Duodenal mucosa (tissue), 2 donors: ENCODE data around the gene RNF5.
"Not testable (repeated sequence)": the region's sequence is repeated elsewhere in the genome, so short reads cannot be mapped to it uniquely, and the experiment has no call there.

ENCODE experiments used
- H3K27ac ChIP-seq: one replicate; pipeline ENCODE4 v1.7.0; 2013; ENCODE audit warnings: low read depth, low read length
- H3K27me3 ChIP-seq, 2 donors: one replicate each; pipeline ENCODE4 v1.7.0; 2013; ENCODE audit warnings: low read length in 2 of 2, control low read depth in 1 of 2; ENCODE audit not compliant: insufficient read depth in 2 of 2, control insufficient read depth in 1 of 2
- H3K36me3 ChIP-seq, 2 donors: one replicate each; pipeline ENCODE4 v1.7.0; 2013; ENCODE audit warnings: low read length in 2 of 2, control low read depth in 1 of 2; ENCODE audit not compliant: insufficient read depth in 2 of 2, control insufficient read depth in 1 of 2
- H3K4me1 ChIP-seq, 2 donors: one replicate each; pipeline ENCODE4 v1.7.0; 2013; ENCODE audit warnings: low read length in 2 of 2, control low read depth in 1 of 2; ENCODE audit not compliant: insufficient read depth in 2 of 2, control insufficient read depth in 1 of 2
- H3K4me3 ChIP-seq, 2 donors: one replicate each; pipeline ENCODE4 v1.7.0; 2013; ENCODE audit warnings: low read length in 2 of 2, low read depth in 1 of 2
- H3K9ac ChIP-seq, 2 donors: one replicate each; pipeline ENCODE4 v1.7.0; 2013; ENCODE audit warnings: low read length in 2 of 2, low read depth in 1 of 2
- H3K9me3 ChIP-seq, 2 donors: one replicate each; pipeline ENCODE4 v1.7.0; 2013; ENCODE audit warnings: low read length in 2 of 2, control low read depth in 1 of 2; ENCODE audit not compliant: control insufficient read depth in 1 of 2

The RNF5 gene

GRCh38 chr6:32144238-32144637 is 34.0 kb upstream of the RNF5 start:
- H3K27me3 ChIP-seq = not testable (repeated sequence)

GRCh38 chr6:32146287-32146686 is 31.9 kb upstream of the RNF5 start:
- no peak overlapping the region for H3K9ac ChIP-seq
- peaks cover 0 to 15% of the 10 kb centered on the region in 2 donors for H3K4me1 ChIP-seq
- no peaks in the 10 kb centered on the region for H3K27me3 ChIP-seq
- H3K27ac ChIP-seq = no peak overlapping the region
- no peaks in the 10 kb centered on the region for H3K36me3 ChIP-seq
- no peaks in the 10 kb centered on the region for H3K9me3 ChIP-seq
- H3K4me3 ChIP-seq = no peak overlapping the region

More at GRCh38 chr6:32144238-32144637, 34.0 kb upstream of the RNF5 start:
- H3K36me3 ChIP-seq, H3K9ac ChIP-seq, H3K9me3 ChIP-seq, H3K27ac ChIP-seq, H3K4me3 ChIP-seq: not testable (repeated sequence)
- peaks cover 0 to 16% of the 10 kb centered on the region in 2 donors for H3K4me1 ChIP-seq

DNA sequence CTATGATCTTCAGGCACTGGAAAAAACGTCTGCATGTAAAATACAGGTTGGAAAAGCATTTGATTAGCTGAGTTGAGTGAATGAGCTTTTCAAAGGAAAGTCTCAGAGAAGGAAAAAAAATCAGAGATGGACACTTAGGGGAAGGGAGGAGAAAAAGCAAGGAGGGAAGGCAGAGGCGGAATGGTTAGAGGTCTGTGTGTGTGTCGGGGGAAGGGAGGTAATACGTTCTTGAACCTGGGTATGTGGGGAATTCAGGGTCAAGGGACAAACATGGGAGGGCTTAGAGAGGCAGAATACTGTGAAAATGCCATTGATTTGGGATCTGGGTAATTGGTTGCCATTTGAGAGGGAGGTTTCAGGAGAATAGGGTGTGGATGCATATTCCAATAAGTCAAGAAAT is 31.5 kb upstream of the RNF5 start:
- no peak overlapping the region for H3K27ac ChIP-seq
- no peaks in the 10 kb centered on the region for H3K9me3 ChIP-seq

DNA sequence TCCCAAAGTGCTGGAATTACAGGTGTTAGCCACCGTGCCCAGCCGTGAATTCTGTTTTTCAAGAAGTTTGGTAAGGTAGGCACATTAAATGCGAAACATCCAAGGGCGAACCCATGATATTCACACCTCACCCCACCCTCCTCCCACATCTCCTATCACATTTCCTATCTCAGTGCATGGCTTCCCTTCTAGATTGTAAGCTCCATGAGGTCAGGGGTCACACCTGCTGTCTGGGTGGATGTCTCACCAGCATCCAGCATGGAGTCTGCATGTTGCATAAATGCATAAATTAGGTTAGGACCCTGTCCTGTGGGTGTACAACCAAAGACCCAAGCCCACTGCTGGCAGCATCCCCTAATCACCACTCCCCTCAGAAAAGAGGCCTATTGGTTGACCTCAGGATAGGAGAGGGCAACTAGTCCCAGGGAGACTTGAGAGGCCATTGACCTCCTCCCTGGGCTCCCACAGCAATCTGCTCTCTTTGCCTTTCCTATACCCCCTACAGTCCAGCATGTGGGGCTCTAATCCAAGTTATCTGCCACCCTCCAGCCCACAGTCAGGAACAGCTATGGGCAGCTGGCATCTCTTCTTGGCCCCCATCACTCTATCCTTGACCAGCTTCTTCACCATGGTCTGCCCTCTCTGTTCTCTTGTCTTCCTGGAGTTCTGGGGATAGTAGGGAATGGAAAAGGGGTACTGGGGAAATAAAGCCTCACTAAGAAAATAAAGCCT is 30.6 kb upstream of the RNF5 start:
- no peaks in the 10 kb centered on the region for H3K9me3 ChIP-seq
- H3K27ac ChIP-seq = no peak overlapping the region
- H3K9ac ChIP-seq = no peak overlapping the region
- H3K4me3 ChIP-seq = no peak overlapping the region
- no peaks in the 10 kb centered on the region for H3K27me3 ChIP-seq
- H3K36me3 ChIP-seq = no peaks in the 10 kb centered on the region
- peaks cover 6 to 10% of the 10 kb centered on the region in 2 donors for H3K4me1 ChIP-seq

More for the DNA sequence above, 31.5 kb upstream of the RNF5 start:
- no peak overlapping the region for H3K4me3 ChIP-seq
- H3K27me3 ChIP-seq = no peaks in the 10 kb centered on the region
- no peaks in the 10 kb centered on the region for H3K36me3 ChIP-seq
- H3K9ac ChIP-seq = no peak overlapping the region
- H3K4me1 ChIP-seq = peaks cover 0 to 11% of the 10 kb centered on the region in 2 donors

GRCh38 chr6:32148289-32149091 is 29.7 kb upstream of the RNF5 start:
- no peaks in the 10 kb centered on the region for H3K36me3 ChIP-seq
- no peaks in the 10 kb centered on the region for H3K27me3 ChIP-seq
- H3K9ac ChIP-seq = peak overlapping the region; percentile 54 to 60
- peaks cover 12 to 19% of the 10 kb centered on the region in 2 donors for H3K4me1 ChIP-seq
- no peaks in the 10 kb centered on the region for H3K9me3 ChIP-seq
- H3K27ac ChIP-seq = no peak overlapping the region
- peak overlapping the region; percentile 66 to 67 for H3K4me3 ChIP-seq

GRCh38 chr6:32149092-32149755 is 29.0 kb upstream of the RNF5 start:
- no peaks in the 10 kb centered on the region for H3K9me3 ChIP-seq
- H3K9ac ChIP-seq = no peak overlapping the region
- H3K4me3 ChIP-seq = peak overlapping the region; percentile 66 to 67
- no peaks in the 10 kb centered on the region for H3K27me3 ChIP-seq
- H3K27ac ChIP-seq = no peak overlapping the region
- H3K4me1 ChIP-seq = peaks cover 12 to 16% of the 10 kb centered on the region in 2 donors
- no peaks in the 10 kb centered on the region for H3K36me3 ChIP-seq

DNA sequence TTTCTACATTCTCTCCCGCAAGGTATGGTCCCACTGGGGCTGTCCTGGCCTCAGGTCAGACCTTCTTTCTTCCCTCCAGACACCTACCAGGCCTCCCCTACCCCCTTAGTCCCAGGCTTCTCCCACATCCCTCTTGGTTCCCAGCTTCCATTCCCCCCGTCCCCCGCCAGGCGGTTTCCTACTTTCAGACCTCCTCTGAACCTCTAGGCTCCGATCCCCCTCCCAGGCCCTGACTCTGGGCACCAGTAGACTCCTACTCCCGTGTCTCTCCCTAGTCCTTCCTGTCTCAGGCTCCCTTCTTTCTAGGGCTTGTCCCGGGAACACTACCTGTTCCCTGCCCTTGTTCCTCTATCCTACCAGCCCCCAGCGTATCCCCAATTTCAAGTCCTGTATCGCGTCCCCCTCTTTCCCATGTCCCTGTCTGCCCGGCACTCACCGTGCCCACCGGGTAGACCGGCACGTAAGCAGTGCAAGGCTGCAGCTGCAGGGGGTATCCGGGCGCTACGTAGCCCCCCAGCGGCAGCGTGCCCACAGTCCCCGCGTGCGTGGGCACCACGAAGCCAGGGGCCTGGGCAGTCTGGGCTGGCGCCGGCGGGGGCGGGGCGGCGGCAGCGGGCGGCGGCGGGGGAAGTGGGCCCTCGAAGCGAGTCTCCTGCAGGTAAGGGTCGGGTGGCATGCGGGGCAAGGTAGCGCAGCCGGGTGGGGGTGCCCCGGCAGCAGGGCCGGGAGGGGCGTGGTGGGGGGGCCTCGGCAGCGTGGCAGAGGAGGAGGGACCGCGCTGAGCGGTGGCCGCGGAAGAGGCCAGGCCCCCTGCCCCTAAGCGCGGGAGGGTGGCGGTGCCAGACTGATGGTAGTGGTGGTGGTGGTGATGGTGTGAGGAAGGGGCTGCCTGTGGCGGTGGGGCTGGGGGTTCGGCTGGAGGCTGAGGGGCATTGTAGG is 28.0 kb upstream of the RNF5 start:
- Histone ChIP-seq H3K27ac (no peak overlapping the region), H3K4me3 (no peak overlapping the region), H3K36me3 (no peaks in the 10 kb centered on the region), H3K9ac (no peak overlapping the region), H3K27me3 (no peaks in the 10 kb centered on the region), H3K4me1 (peaks cover 16 to 25% of the 10 kb centered on the region in 2 donors), H3K9me3 (no peaks in the 10 kb centered on the region)

GRCh38 chr6:32151181-32151862 is 26.9 kb upstream of the RNF5 start:
- Histone ChIP-seq H3K9me3 (no peaks in the 10 kb centered on the region), H3K9ac (no peak overlapping the region), H3K36me3 (peaks cover 0 to 3% of the 10 kb centered on the region in 2 donors), H3K4me3 (peak overlapping the region; percentile 34 to 45), H3K27me3 (no peaks in the 10 kb centered on the region), H3K4me1 (peaks cover 20 to 32% of the 10 kb centered on the region in 2 donors), H3K27ac (no peak overlapping the region)
